Hematopoietic multipotent progenitor cell (in vitro differentiated cells): ENCODE results near the gene PTEN. TPM values are rescaled to one million over a fixed set of nuclear protein-coding genes. Genes with fewer than 3 reads are reported as not detected.
"Not testable (repeated sequence)": the region's sequence is repeated elsewhere in the genome, so short reads cannot be mapped to it uniquely, and the experiment has no call there.

ENCODE experiments used
- DNase-seq, 3 donors: peaks; one replicate each; pipeline ENCODE4 v3.0.0-alpha.2; 2011 to 2015; ENCODE audit warnings: low read depth in 2 of 3, low spot score in 2 of 3
- total RNA-seq: library from RNA; depleted of rRNA; stranded (reverse); fragments of >200 nt; gene quantifications from one replicate; pipeline ENCODE4 v1.2.3, GENCODE V29; 2012

The PTEN gene
- total RNA-seq, 1 donor = 87.3 TPM

DNA sequence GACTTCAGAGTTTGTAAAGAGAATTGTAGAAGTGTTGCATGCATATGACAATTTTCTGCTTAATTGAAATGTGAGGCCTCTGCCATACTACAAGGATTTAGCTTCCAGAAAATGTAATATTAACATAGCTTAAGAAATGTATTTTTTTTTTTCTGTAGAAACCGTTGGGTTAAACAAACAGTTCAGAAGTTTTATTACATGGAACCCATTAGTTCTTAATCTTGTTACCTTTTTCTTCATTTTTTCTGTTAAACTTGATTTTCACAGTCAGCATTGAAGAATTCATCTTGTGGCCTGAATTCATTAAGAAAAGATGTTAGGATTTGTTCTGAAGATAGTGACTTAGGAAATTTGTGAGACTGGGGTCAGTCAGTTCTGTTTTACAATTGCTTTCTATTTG lies 4.9 kb downstream of the PTEN start:
- DNase-seq = no peak

DNA sequence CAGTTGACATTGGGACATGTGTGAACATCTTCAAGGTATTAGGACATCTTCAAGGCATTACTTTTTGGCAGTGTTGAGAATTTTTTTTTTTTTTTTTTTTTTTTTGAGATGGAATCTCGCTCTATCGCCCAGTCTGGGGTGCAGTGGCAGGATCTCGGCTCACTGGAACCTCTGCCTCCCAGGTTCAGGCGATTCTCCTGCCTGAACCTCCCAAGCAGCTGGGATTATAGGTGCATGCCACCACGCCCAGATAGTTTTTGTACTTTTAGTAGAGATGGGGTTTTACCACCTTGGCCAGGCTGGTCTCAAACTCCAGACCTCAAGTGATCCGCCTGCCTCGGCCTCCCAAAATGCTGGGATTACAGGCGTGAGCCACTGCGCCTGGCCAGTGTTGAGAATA lies 5.7 kb downstream of the PTEN start:
- not testable (repeated sequence) for DNase-seq

DNA sequence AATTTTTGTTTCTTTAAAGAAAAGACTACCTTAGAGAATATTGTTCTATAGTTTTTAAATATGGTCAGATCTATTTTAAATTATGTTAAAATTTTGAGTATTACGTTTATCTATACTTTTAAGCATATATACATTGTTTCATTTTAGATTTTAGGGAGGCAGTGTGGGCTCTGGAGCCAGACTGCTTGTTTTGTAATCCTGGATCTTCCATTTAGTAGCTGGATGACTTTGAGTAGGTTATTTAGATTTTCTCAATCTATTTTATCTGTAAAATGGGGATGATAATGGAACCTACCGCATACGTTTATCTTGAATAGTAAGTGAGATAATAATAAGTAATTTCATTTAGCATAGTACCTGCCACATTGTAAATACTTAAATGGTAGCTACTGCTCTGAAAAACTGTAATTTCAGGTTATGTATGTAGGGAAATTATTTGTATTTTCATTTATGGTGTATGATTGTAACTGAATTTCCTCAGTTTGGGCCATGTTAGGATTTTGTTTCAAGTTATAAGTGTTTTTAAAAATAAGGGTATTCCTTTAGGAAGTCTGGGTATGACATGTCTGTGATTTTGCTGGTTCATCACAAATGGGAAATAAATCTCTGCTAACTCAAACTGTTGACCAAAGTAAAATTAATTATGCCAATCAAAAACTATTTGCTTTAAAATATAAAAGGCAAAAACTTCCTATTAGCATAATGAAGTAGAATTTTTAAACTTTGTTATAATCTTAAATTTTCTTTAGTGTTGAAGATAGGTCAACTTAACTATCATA lies 6.5 kb downstream of the PTEN start:
- no peak for DNase-seq

DNA sequence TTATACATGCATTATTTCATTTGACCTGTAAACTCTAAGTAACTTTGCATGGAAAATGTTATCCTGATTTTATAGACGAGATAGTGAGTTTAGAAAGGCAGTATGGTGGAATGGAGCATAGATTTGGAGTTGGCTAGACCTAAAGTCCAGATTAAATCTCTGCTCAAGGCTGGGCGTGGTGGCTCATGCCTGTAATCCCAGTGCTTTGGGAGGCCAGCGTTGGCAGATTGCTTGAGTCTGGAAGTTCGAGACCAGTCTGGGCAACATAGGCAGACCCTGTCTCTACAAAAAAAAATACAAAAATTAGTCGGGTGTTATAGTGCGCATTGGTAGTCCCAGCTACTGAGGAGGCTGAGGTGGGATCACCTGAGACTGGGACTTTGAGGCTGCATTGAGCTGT lies 9.4 kb downstream of the PTEN start:
- DNase-seq = no peak

DNA sequence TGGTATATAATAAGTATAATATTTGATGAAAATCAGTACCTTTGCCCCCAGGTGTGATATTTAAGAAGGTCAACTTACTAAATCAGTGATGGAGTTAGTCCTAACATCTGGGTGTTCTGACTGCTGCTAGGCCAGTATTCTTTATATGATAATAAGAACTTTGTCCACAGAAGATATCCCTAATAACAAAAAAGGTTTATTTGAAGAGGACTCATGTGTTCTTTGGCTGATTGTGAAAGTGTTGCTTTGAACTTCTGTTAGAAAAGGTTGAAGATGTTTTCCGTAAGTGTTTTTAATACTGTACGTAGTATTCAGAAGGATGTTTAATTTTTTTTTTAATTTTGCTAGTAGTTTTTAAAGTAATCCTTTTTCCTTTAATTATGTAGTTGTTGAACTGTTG lies 10.2 kb downstream of the PTEN start:
- no peak for DNase-seq

DNA sequence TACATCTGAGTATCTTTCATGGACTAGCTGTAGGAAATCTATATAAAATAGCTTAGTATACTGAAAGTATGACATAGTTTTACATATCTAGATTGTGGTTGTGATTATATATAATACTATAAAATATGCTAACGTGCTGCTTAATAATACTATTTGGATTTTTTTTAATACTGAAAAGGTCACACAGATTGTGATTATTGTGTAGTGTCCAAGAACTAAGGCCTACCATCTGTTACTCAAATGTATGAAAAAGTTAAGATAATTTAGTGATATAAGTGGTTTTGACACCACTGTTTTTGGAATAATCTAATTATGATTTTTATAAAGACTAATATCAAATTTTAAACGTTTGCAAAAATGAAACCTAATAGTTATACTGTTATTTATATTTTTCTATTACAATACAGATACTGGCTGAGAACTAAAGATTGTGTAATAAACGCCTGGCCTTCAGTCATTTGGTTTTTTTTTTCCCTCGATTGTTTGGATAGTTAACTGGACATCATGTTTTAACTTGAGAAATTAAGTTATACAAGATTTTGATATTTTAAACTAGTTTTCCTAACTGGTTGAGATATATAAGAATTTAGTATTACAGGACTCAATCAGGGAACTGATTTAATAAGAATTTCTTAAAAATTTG lies 12.6 kb downstream of the PTEN start:
- no peak for DNase-seq

DNA sequence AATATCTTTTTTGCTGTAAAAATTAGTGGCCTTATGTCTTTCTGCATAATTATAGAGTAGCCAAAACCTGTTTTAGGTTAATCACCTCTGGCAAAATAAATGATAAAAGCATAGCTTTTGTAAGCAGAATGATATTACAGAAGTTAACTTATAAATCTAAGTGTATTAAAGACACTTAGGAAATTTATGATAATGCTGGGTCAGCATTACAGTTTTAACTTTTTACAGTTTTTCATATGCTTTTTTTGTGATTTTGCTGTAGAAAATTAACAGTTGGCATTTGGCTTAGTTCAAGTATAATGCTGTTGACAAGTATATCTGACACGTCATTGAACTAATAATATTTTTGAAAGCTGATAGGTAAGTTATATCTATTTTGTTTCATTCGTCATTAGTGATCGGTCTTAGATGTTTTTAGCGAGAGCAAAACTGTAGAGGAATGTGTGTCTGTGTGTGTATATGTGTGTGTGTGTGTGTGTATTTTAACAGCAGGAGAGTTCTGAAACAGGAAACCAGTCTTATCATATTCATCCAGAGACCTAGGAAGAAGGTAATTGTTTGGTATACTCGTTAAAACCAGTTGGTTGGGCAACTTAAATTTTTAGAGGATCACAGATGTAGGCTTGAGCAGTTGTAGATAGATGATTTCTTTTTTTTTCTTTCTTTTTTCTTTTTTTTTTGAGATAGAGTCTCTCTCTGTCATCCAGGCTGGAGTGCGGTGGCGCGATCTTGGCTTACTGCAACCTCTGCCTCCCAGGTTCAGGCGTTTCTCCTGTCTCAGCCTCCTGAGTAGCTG lies 15.4 kb downstream of the PTEN start:
- peak in 2 of 3 donors; percentile 69 to 89 for DNase-seq

DNA sequence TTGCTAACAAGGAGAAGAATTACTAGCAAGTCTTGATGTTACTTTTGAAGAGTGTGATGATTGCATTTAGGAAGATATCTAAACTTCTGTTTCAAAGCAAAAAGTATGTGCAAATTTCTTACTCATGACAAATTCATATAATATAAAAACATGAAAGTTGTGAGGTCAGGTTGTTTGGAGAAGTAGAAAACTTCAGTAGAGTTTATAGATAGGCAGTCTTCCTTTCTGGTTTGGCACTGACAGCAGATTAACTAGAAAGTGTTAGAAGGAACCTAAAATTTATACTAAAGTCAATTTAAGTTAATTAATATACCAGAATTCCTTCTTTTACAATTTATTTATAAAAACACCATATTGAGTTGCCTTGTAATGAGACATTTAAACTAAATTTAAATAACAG lies 16.9 kb downstream of the PTEN start:
- peak in 1 of 3 donors; percentile 55 for DNase-seq

DNA sequence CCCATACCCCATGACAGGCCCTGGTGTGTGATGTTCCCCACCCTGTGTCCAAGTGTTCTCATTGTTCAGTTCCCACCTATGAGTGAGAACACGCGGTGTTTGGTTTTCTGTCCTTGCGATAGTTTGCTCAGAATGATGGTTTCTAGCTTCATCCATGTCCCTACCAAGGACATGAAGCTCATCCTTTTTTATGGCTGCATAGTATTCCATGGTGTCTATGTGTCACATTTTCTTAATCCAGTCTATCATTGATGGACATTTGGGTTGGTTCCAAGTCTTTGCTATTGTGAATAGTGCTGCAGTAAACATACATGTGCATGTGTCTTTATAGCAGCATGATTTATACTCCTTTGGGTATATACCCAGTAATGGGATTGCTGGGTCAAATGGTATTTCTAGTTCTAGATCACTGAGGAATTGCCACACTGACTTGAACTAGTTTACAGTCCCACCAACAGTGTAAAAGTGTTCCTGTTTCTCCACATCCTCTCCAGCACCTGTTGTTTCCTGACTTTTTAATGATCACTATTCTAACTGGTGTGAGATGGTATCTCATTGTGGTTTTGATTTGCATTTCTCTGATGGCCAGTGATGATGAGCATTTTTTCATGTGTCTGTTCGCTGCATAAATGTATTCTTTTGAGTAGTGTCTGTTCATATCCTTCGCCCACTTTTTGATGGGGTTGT lies 18.1 kb downstream of the PTEN start:
- DNase-seq = not testable (repeated sequence)

DNA sequence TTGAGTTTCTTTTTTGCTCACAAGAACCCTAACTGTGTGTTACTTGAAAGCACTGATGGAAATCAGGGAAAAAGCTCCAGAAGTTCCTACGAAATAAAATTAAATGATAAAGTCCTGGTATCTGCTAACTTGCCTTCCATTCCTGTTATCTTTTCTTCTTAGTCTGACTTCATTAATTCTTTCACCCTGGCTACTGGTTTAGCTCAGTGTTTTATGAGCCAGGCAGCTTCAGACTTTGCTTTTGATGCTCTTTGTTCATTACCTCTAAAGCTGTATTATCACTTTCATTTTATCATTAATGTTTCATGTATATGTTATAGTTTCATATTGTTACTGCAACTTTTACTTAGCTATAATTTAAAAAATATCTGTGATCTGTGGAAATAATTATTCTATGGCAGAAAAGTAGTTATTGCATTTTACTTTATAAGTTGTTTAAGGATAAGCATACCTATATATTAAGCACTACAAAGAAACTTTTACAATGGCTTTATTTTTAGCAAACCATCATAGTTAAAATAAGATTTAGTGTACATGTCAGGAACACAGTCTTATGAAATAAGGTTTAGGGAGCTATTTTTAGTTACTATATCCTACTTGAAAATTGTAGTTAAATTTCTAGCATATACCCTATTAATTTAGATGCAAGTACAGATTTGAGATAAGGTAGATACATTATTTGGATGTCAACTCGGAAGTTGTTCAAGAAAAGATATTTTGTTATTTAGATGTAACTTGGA lies 19.3 kb downstream of the PTEN start:
- no peak for DNase-seq

DNA sequence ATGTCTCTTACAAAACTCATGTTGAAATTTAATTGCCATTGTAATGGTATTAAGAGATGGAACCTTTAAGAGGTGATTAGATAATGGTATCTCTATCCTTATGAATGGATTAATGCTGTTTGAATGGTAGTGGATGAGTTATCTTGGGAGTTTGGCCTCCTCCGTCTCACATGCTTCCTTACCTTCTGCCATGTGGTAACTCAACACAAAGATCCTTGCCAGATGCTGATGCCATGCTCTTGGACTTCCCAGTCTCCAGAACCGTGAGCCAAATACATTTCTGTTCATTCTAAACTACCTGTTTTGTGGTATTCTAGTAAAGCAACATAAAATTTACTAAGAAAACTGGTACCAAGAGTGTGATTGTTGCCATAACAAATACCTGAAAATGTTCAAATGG lies 23.2 kb downstream of the PTEN start:
- DNase-seq = no peak

DNA sequence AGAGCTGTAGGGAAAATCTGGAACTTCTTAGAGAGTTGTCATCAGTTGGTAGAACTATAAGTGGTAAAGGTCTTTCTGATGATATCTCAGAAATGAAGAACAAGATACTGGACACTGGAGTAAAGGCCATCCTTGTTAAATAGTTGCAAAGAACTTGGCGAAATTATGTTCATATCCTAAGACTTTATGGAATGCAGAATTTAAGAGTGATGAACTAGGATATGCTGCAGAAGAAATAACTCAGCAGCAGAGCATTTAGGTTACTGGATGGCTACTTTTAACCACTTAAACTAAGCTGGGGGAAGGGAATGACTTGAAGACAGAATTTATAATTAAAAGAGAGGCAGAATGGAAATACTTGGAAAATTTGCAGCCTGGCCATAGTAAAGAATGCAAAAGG lies 23.7 kb downstream of the PTEN start:
- no peak for DNase-seq

DNA sequence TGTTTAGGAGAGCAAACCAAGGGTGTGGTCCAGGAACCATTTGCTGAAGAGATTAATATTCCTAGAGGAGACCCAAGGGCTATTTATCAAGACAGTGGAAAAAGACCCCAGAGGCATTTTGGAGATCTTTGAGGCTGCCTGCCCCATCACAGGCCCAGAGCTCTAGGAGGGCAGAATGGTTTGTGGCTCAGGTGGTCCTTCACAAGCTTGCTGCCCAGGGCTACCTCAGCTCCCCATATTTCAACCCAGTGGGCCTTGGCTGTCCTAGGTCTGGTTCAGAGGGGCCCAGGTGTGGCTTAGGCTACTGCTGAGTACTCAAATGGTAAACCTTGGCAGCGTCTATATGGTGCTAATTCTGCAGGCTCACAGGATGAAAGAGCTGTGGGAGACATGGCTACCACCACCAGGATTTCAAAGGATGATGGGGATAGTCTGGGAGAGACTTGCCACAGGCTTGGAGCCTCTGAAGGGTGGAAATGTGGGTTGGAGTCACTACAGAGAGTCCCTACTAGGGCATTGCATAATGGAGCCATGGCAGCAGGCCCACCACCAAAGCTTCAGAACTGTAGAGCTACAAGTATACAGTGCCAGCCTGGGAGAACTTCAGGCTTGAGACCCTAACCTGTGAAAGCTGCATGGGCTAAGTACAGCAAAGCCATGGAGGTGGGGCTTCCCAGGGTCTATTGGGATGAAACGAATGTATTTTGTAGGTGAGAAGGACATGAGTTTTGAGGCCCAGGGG lies 24.3 kb downstream of the PTEN start:
- no peak for DNase-seq

DNA sequence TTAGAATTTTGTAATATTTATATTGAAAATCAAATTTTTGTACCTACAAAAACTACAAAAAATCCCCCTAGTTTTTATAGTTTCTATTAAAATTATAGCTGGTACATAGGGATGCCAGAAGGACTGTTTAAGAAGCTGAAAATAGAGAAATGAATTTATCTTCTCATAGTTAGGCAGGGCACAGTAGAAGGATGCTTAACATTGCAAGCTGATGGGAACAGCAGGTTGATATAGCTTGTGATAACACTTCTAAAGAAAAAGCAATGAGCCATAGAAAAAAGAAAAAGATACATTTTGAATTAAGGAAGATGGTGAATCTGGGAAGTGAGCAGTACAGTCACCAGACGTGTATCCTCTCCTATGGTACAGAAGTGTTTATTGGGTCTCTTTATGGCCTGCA lies 32.0 kb downstream of the PTEN start:
- DNase-seq = no peak

DNA sequence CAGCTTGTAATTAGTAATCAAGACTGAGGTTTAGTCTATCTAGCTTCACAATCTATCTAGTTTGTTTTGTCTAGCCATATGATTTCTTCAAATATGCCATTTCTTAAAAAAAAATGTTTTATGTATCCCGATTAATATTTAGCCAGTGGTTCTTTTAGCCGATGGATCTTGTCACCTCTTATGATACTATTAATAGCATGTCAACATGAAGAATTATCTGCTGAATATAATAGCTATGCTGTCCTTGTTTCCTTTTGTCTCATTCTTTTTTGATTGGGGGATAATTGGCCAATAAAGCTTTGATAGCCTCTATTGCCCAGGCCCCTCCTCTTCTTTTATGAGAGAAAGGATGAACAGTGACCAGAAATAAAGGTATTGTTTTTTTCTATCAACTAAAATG lies 32.8 kb downstream of the PTEN start:
- DNase-seq = no peak

DNA sequence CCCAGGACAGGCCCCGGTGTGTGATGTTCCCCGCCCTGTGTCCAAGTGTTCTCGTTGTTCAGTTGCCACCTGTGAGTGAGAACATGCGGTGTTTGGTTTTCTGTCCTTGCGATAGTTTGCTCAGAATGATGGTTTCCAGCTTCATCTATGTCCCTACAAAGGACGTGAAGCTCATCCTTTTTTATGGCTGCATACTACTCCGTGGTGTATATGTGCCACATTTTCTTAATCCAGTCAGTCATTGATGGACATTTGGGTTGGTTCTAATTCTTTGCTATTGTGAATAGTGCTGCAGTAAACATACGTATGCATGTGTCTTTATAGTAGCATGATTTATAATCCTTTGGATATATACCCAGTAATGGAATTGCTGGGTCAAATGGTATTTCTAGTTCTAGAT lies 34.5 kb downstream of the PTEN start:
- DNase-seq = not testable (repeated sequence)

DNA sequence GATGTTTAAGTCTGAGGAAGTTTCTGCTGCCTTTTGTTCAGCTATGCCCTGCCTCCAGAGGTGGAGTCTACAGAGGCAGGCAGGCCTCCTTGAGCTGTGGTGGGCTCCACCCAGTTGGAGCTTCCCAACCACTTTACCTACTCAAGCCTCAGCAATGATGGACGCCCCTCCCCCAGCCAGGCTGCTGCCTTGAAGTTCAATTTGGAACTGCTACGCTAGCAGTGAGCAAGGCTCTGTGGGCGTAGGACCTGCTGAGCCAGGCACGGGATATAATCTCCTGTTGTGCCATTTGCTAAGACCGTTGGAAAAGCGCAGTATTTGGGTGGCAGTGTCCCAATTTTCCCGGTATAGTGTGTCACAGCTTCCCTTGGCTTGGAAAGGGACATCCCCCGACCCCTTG lies 40.0 kb downstream of the PTEN start:
- DNase-seq = not testable (repeated sequence)

DNA sequence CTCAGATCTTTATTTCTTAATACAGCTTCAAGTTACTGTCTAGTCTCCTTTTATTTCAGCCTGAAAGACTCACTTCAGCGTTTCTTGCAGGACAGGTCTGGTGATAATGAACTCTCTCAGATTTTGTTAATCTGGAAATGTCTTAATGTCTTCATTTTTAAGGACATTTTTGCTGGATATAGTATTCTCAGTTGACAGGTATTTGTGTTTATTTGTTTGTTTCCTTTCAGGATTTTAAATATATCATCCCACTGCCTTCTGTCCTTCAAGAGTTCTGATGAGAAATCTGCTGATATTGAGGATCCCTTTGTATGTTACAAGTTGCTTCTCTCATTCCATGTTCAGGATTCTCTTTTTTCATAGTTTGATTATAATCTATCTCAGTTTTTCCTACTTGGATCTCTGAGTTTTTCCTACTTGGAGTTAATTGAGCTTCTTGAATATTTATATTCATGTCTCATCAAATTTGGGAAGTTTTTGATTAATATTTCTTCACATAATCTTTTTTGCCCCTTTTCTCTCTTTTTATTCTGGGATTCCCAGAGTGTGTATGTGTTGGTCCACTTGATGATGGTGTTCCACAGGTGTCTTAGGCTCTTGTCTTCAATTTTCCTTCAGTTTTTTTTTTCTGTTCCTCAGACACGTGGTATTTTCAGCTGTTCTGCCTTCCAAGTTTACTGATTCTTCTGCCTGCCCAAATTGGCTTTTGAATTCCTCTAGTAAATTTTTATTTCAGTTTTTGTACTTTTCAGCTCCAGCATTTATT lies 49.9 kb downstream of the PTEN start:
- peak in 1 of 3 donors; percentile 78 for DNase-seq

DNA sequence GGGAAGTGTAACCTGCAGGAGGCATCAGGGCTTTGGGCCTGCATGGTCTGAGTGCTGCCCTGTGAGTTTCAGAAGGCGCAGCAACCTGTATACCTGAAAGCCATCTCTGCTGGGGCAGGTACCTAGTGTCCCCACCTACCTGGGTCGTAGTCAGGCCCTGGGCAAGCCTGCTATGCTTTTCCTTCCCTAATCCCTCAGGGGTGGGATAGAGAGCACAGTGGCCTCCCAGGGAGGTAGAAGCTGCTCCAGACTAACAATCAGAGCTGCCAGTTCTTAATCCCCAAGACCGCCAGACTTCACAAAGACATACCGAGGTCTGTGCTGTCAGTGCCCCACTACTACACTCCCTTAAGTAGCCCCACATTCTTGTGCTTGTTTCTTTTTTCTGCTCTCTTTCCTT lies 52.0 kb downstream of the PTEN start:
- DNase-seq = no peak
